Esophagus (tissue), 2 donors: ENCODE data around the gene MPPED2. TPM values are rescaled to one million over a fixed set of nuclear protein-coding genes. Genes with fewer than 3 reads are reported as not detected.

ENCODE experiments used
- H3K27ac ChIP-seq, 2 donors: one replicate each; pipeline ENCODE4 v1.5.1; 2013; ENCODE audit warnings: low read depth in 2 of 2, mild to moderate bottlenecking in 2 of 2, inconsistent platforms in 1 of 2, low read length in 1 of 2, moderate library complexity in 1 of 2
- H3K27me3 ChIP-seq, 2 donors: one replicate each; pipeline ENCODE4 v1.6.1; 2013; ENCODE audit warnings: low read length in 2 of 2, control low read depth in 1 of 2, mild to moderate bottlenecking in 1 of 2; ENCODE audit not compliant: insufficient read depth in 2 of 2, control insufficient read depth in 1 of 2
- H3K36me3 ChIP-seq, 2 donors: one replicate each; pipeline ENCODE4 v1.6.1; 2013; ENCODE audit warnings: low read length in 1 of 2; ENCODE audit not compliant: control insufficient read depth in 2 of 2, insufficient read depth in 2 of 2
- H3K4me1 ChIP-seq, 2 donors: one replicate each; pipeline ENCODE4 v1.6.1; 2013; ENCODE audit warnings: low read length in 1 of 2; ENCODE audit not compliant: control insufficient read depth in 2 of 2, insufficient read depth in 2 of 2
- H3K4me3 ChIP-seq, 2 donors: one replicate each; pipeline ENCODE4 v1.5.1; 2013; ENCODE audit warnings: low read length in 2 of 2, mild to moderate bottlenecking in 2 of 2, low read depth in 1 of 2, moderate library complexity in 1 of 2
- H3K9me3 ChIP-seq, 2 donors: one replicate each; pipeline ENCODE4 v1.6.1; 2013; ENCODE audit warnings: mild to moderate bottlenecking in 2 of 2, low read depth in 1 of 2, low read length in 1 of 2, moderate library complexity in 1 of 2; ENCODE audit not compliant: control insufficient read depth in 2 of 2, insufficient read depth in 1 of 2
- WGBS, 2 donors: extraction: QIAGEN DNeasy Blood & Tissue Kit; methylation state at CpG; one replicate each; pipeline ENCODE4 v1.1.7; 2013; 5-methylcytosine and 5-hydroxymethylcytosine counted together
- polyA plus RNA-seq, 2 donors: library from polyadenylated mRNA; stranded (reverse); fragments of 200-250 nt; gene quantifications; one replicate each; pipeline ENCODE4 v1.2.3, GENCODE V29; 2013
- donor health status: healthy with polysubstance abuse.
- donor health status: Bipolar disorder and iron deficiency.

The MPPED2 gene
- polyA plus RNA-seq, 2 donors = 0.58 to 1.4 TPM

DNA sequence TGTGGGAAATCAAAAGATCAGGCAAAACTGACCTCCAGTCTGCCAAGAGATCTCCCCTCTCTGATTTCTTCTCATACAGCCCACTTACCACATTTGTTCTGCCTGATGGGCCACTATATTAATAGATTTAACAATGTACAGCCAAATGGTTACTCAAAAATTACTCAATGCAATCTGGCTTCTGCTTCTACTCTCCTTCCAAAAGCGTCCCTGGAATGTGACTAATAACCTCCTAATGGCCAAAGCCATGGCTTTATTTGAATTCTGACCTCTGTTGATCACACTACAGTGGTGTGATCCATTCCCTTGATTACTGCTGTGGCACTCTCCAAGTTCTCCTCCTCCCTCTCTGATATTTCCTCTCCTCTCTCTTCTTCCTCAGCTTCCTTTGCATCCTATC lies 86.2 kb downstream of the MPPED2 start:
- H3K4me3 ChIP-seq = no peak overlapping the region
- H3K4me1 ChIP-seq = no peaks in the 10 kb centered on the region
- no peaks in the 10 kb centered on the region for H3K9me3 ChIP-seq
- no peaks in the 10 kb centered on the region for H3K27me3 ChIP-seq
- no peaks in the 10 kb centered on the region for H3K36me3 ChIP-seq
- H3K27ac ChIP-seq = no peak overlapping the region
- 71 to 74% methylated on average over 1 of the region's 1 CpG for WGBS, 2 donors

DNA sequence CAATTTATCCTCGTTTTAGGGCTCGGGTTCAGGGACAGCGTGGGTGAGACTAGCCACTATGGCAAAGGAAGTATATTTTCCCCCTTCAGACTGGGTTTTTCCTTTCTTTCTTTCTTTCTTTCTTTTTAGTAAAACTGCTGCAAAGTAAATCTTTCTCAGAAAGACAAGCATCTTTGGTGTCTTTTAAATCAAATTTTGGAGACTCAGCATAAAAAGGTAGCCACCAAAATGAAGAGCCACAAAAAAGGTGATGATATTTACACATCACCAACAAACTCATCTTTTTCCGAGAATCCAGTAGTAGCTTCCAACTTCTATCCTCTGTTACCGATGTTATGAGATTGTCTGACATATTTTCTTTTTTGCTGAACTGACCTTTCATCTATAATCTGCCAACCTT lies 88.6 kb downstream of the MPPED2 start:
- no peak overlapping the region for H3K27ac ChIP-seq
- H3K4me1 ChIP-seq = no peaks in the 10 kb centered on the region
- no peaks in the 10 kb centered on the region for H3K27me3 ChIP-seq
- no peaks in the 10 kb centered on the region for H3K9me3 ChIP-seq
- 85 to 89% methylated on average over 5 of the region's 5 CpGs for WGBS, 2 donors
- H3K36me3 ChIP-seq = no peaks in the 10 kb centered on the region
- H3K4me3 ChIP-seq = no peak overlapping the region

DNA sequence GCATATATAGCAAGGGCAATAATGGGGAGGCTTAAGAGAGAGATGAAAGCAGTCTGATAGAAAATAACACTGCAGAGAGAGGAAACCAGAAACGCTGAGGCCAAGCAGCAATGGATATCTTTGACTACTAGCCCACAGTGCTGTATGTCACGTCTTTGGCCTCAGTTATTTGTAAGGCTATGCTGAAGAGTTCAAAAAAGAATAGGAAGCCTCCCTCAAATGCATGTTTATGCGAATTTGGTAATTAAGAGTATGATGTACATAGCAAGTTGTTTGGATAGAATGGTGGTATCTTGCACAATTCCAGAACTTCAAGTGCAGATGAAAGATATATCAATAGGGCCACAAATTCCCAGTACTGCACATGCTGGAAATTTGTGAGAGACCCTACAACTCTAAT lies 89.2 kb downstream of the MPPED2 start:
- Histone ChIP-seq H3K27me3 (no peaks in the 10 kb centered on the region), H3K36me3 (no peaks in the 10 kb centered on the region), H3K27ac (no peak overlapping the region), H3K4me1 (no peaks in the 10 kb centered on the region), H3K9me3 (no peaks in the 10 kb centered on the region), H3K4me3 (no peak overlapping the region)
- WGBS, 2 donors = 90 to 96% methylated on average over 3 of the region's 3 CpGs

DNA sequence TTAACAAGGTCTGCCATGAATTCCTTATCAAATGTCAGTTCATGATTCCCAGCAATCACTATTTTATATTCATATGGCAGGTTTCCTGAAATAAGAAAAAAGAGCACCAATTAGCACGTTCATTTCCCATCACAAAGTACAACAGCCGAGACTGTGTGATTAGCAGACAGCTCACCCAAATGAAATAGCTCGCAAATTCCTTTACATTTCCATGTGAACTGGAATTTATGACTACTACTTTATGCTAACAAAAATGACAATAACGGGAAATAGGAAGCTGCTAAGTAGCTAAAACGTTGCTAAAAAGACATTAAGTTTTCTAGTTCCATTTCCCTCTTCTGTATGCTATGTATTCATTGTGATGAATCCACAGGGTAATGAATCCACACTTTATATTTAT lies 90.7 kb downstream of the MPPED2 start:
- H3K27ac ChIP-seq = no peak overlapping the region
- no peaks in the 10 kb centered on the region for H3K36me3 ChIP-seq
- no peaks in the 10 kb centered on the region for H3K27me3 ChIP-seq
- no peak overlapping the region for H3K4me3 ChIP-seq
- 57 to 69% methylated on average over 5 of the region's 5 CpGs for WGBS, 2 donors
- no peaks in the 10 kb centered on the region for H3K9me3 ChIP-seq
- H3K4me1 ChIP-seq = no peaks in the 10 kb centered on the region

DNA sequence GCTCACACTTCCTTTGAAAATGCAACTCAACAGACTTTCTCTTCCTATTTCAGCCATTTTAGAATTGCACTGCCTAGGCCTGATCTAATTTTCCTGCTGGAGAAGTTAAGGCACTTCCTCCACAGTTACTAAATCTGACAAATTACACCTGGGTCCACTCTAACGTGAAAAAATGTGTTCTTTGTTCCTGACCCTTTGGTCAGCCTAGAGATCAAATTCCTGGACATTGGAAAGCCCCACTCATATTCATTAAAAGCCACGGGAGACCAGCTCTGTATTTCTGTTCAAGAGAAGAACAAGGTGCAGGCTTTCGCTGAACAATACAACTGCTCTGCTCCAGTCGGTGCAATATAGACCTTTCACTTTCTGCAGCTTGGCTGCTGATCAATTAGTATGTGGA lies 96.6 kb downstream of the MPPED2 start:
- H3K4me1 ChIP-seq = peaks cover 0 to 3% of the 10 kb centered on the region in 2 donors
- WGBS, 2 donors = 47 to 66% methylated on average over 4 of the region's 4 CpGs
- no peaks in the 10 kb centered on the region for H3K36me3 ChIP-seq
- H3K9me3 ChIP-seq = no peaks in the 10 kb centered on the region
- no peaks in the 10 kb centered on the region for H3K27me3 ChIP-seq
- H3K4me3 ChIP-seq = no peak overlapping the region
- no peak overlapping the region for H3K27ac ChIP-seq

DNA sequence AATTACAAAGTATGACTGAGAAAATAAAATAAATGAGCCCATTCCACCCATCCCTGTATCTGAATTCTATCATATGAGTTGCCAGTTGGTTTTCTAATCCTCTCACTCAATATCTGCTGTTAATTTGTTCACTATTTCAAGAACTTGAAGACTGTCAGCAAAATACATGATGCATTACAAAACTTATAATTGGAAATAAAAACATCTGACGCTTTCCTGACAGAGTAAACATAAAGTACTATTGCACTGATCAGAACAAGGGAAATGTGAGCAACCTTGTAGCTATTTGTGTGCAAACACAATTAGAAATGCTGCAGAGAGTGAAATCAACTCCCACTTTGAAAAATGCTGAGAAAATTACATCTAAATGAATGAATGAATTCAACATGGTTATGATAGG lies 97.1 kb downstream of the MPPED2 start:
- H3K36me3 ChIP-seq = no peaks in the 10 kb centered on the region
- H3K4me1 ChIP-seq = peaks cover 0 to 3% of the 10 kb centered on the region in 2 donors
- no peaks in the 10 kb centered on the region for H3K9me3 ChIP-seq
- 47 to 51% methylated on average over 1 of the region's 1 CpG for WGBS, 2 donors
- no peak overlapping the region for H3K4me3 ChIP-seq
- no peak overlapping the region for H3K27ac ChIP-seq
- H3K27me3 ChIP-seq = no peaks in the 10 kb centered on the region

DNA sequence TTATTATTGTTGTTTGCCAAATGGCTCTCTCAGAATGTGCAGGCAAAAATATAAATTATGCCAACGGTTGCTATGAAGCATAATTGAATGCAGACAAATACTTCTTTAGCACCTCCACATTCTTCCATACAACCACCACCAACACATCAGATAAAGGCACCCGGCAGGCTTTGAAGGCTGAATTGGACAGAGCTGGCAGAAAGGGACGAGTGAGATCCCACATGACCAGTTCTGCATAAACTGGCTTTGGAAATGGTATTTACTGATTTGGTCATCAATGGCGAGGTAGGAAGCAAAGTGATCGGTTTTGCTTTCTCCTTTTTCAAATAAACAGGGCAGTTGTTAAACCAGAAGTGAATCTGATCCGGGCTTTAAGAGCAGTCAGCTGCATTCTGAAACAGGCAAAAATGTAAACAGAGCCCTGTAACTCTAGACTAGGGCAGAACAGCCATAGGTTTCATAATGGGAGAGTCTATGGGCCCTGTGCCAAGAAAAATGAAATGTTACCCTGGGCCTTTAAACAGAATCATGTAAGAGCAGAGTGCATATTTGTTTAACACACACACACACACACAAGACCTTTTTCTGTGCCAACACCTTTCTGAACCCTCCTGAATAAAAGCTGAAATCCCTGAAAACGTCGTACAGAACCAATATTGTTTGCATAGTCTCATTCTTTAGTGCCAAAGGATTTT lies 97.7 kb downstream of the MPPED2 start:
- WGBS, 2 donors = 21 to 23% methylated on average over 8 of the region's 8 CpGs
- no peaks in the 10 kb centered on the region for H3K27me3 ChIP-seq
- H3K4me3 ChIP-seq = peak overlapping the region in 1 of 2 donors; percentile 19
- H3K36me3 ChIP-seq = no peaks in the 10 kb centered on the region
- H3K27ac ChIP-seq = no peak overlapping the region
- H3K4me1 ChIP-seq = peaks cover 0 to 3% of the 10 kb centered on the region in 2 donors
- no peaks in the 10 kb centered on the region for H3K9me3 ChIP-seq

DNA sequence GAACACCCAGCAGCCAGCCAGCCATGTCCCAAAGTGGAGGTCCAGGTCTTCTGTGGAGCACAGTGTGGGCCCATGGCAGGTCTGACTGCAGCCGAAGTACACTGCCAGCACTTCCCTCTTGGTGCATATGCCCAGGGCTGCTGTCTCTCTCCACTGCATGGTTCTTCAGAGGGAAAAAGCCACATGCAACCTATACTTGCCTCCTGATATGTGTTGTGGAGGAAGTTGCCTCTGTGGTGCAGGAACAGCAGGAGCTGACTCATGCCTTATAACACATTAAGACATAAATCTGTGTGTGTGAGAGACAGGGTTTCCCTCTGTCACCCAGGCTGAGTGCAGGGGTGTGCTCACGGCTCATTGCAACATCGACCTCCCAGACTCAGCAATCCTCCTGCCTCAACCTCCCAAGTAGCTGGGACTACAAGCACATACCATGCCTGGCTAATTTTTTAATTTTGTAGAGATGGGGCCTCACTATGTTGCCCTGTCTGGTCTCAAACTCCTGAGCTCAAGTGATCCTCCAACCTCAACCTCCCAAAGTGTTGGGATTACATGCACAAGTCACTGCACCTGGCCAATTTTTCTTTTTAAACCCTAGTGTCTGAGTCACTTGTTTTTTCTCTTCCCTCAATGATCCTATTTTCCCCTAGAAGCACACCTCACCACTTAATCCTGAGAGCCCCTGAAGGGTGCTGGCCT lies 98.8 kb downstream of the MPPED2 start:
- no peaks in the 10 kb centered on the region for H3K27me3 ChIP-seq
- H3K9me3 ChIP-seq = no peaks in the 10 kb centered on the region
- H3K27ac ChIP-seq = peak overlapping the region in 1 of 2 donors; percentile 25
- peaks cover 0 to 3% of the 10 kb centered on the region in 2 donors for H3K4me1 ChIP-seq
- WGBS, 2 donors = 70 to 74% methylated on average over 3 of the region's 3 CpGs
- H3K36me3 ChIP-seq = no peaks in the 10 kb centered on the region
- H3K4me3 ChIP-seq = no peak overlapping the region

DNA sequence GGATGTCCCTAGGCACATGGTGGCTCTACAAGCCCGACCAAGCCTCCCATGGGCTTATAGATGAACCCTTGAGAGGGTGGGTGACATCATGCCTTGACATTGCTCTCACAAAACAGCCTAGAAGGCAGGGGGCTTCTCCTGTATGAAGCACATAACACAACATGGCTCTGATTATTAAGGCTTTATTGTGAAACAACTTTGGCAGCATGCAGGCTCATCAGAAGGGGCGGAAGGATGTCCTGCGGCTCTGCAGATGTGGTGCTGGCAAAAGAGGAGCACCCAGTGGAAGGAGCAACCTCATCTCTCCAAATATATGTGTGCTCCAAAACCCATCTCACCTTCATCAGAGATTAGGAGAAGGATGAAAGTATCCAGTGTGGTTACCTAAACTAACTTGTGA lies 100.4 kb downstream of the MPPED2 start:
- no peak overlapping the region for H3K27ac ChIP-seq
- no peak overlapping the region for H3K4me3 ChIP-seq
- WGBS, 2 donors = 86 to 87% methylated on average over 3 of the region's 3 CpGs
- peaks cover 0 to 3% of the 10 kb centered on the region in 2 donors for H3K4me1 ChIP-seq
- no peaks in the 10 kb centered on the region for H3K9me3 ChIP-seq
- H3K27me3 ChIP-seq = no peaks in the 10 kb centered on the region
- H3K36me3 ChIP-seq = no peaks in the 10 kb centered on the region

DNA sequence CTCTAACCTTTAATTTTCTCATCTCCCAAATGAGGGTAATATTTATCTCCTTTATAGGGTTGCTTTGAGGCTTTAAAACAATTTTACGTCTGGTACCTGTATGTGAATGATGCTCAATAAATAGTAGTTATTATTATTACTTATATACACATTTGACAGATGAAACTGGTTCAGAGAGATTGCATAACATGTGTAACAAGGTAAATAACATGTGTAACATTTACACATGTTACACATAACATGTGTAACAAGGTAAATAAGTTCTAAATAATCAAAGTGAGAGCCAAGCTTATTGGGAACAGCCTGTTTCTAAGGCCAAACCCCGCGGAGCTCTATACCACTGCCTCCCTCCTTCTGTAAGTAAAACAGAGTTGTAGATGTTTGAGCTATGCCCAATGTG lies 100.9 kb downstream of the MPPED2 start:
- WGBS, 2 donors = 77 to 80% methylated on average over 3 of the region's 3 CpGs
- Histone ChIP-seq H3K36me3 (no peaks in the 10 kb centered on the region), H3K27me3 (no peaks in the 10 kb centered on the region), H3K4me1 (peaks cover 0 to 3% of the 10 kb centered on the region in 2 donors), H3K9me3 (no peaks in the 10 kb centered on the region), H3K27ac (no peak overlapping the region), H3K4me3 (no peak overlapping the region)
